ENCODE results near the gene SP110. TPM values are rescaled to one million over a fixed set of nuclear protein-coding genes. Genes with fewer than 3 reads are reported as not detected.

Gene SP110
- total RNA-seq, 1 experiment from 2014 or later = 11.9 TPM

DNA sequence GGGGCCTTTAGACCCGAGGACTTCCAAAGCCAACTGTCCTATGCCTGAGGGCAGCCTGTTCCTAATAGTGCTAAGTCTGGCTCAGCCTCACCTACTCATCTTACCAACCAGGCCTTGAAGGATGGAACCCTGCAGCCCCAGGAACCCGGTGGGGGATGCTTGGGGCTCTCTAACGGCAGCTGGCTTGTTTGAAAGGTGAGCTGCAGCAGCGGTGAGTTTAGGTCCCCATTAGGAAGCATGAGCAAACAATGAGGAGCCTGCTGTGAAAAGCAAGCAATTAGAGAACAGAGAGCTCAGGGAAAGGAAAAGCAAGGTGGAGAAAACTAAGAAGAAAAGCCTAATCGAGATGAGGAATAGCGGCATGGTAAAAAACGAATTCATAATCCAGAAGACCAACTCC is 39.9 kb downstream of the SP110 start:
- no peak overlapping the region for H3K4me3 Mint-ChIP-seq (ENCODE audit: unreplicated experiment)
- no peaks in the 10 kb centered on the region for H3K9me3 Mint-ChIP-seq (ENCODE audit: unreplicated experiment)
- TF ChIP-seq, protein P1, sequence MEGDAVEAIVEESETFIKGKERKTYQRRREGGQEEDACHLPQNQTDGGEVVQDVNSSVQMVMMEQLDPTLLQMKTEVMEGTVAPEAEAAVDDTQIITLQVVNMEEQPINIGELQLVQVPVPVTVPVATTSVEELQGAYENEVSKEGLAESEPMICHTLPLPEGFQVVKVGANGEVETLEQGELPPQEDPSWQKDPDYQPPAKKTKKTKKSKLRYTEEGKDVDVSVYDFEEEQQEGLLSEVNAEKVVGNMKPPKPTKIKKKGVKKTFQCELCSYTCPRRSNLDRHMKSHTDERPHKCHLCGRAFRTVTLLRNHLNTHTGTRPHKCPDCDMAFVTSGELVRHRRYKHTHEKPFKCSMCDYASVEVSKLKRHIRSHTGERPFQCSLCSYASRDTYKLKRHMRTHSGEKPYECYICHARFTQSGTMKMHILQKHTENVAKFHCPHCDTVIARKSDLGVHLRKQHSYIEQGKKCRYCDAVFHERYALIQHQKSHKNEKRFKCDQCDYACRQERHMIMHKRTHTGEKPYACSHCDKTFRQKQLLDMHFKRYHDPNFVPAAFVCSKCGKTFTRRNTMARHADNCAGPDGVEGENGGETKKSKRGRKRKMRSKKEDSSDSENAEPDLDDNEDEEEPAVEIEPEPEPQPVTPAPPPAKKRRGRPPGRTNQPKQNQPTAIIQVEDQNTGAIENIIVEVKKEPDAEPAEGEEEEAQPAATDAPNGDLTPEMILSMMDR (IDR thresholded peaks at IDR 0.05; ENCODE audit: unreplicated experiment) = no peak
- DNase-seq (ENCODE audit: unreplicated experiment) = no peak
- intact Hi-C loops (cut with micrococcal nuclease) = no loop called here
- ChIA-PET POLR2A (no interaction called here), CTCF (interaction anchor here (0.6 kb wide), 1 partner anchor 68 kb away, joined by 5 read pairs; no protein-coding TSS in a partner anchor)
- H3K4me1 Mint-ChIP-seq (ENCODE audit: insufficient read depth, unreplicated experiment) = no peaks in the 10 kb centered on the region
- H3K27ac Mint-ChIP-seq (ENCODE audit: low read depth, unreplicated experiment) = no peak overlapping the region
- no TSS peak for BruUV-seq (replicated peaks)
- H3K27me3 Mint-ChIP-seq (ENCODE audit: insufficient read depth, unreplicated experiment) = no peaks in the 10 kb centered on the region
- peaks cover 6% of the 10 kb centered on the region for H3K36me3 Mint-ChIP-seq (ENCODE audit: insufficient read depth, unreplicated experiment)

DNA sequence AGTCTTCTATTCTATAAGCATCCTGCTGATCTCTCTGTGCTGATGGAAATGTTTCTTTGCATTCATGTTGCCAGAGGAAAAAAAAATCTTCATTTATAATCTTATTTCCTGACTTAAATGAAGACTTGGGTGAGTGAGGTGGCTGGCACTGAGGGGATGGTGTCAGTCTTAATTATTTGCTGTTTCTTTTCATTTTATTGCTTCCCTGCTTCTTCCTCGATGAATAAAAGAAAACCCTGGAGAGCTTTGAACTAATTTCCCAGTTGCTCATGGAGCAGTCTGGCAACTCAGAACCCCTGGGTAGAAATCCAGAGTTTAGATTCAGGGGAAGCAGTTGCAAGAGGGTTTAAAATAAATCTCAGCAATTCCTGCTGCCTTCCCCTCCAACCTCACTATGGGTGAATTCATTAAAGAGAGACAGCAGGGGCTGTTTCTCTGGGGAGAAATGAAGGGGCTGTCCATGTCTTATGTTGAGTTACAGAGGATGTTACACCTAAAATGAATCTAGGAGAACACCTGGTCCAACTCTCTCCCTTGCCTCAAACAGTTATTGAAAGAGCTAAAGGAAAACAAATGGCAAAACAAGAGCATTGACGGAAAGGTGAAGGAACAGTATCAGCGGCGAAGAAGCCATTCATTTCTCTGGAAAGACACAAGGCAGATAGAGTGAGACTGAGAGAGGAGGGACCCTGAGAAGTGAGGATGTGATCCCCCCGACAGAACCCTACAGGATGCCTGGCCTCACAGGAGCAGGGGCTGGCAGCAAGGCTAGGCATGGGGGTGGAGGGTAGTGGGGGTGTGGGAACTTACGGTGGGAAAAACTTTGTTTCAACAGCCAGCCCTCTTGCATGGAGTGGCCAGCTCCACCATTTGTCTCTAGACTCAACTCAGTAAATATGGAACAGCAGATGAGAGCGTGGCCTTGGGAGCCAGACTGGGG is 41.0 kb downstream of the SP110 start:
- Mint-ChIP-seq H3K27me3 (ENCODE audit: insufficient read depth, unreplicated experiment) (no peaks in the 10 kb centered on the region), H3K9me3 (ENCODE audit: unreplicated experiment) (no peaks in the 10 kb centered on the region), H3K36me3 (ENCODE audit: insufficient read depth, unreplicated experiment) (peaks cover 11% of the 10 kb centered on the region), H3K4me1 (ENCODE audit: insufficient read depth, unreplicated experiment) (no peaks in the 10 kb centered on the region), H3K4me3 (ENCODE audit: unreplicated experiment) (no peak overlapping the region), H3K27ac (ENCODE audit: low read depth, unreplicated experiment) (no peak overlapping the region)
- TF ChIP-seq, protein P1 (IDR thresholded peaks at IDR 0.05; ENCODE audit: unreplicated experiment) = no peak
- intact Hi-C loops (cut with micrococcal nuclease) = no loop called here
- no peak for DNase-seq (ENCODE audit: unreplicated experiment)
- ChIA-PET POLR2A (no interaction called here), CTCF (interaction anchor here (0.6 to 0.7 kb wide), 2 partner anchors 69 to 229 kb away, joined by 3 to 5 read pairs; no protein-coding TSS in a partner anchor)
- no TSS peak for BruUV-seq (replicated peaks)

DNA sequence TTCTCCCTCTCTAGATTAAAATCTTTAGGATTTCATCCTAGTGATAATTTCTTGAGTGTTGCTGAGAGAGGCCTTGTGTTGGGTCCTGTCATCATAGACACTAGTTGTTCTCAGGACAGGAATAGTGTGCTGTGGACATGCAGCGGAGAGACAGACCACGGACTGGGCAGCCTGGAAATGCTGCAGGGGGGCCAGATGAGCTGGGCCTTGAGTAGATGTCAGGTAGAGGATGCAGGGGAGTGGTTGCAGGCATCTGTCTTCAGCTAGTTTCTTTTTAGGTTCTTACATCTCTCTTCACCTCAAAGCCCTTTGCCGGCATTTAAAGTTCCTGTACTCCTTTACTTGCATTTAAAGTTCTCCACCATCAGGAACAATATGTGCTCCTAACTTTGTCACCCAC is 42.8 kb downstream of the SP110 start:
- peaks cover 11% of the 10 kb centered on the region for H3K36me3 Mint-ChIP-seq (ENCODE audit: insufficient read depth, unreplicated experiment)
- H3K4me1 Mint-ChIP-seq (ENCODE audit: insufficient read depth, unreplicated experiment) = no peaks in the 10 kb centered on the region
- no peak overlapping the region for H3K27ac Mint-ChIP-seq (ENCODE audit: low read depth, unreplicated experiment)
- TF ChIP-seq, protein P1 (IDR thresholded peaks at IDR 0.05; ENCODE audit: unreplicated experiment) = no peak
- no peak overlapping the region for H3K4me3 Mint-ChIP-seq (ENCODE audit: unreplicated experiment)
- intact Hi-C loops (cut with micrococcal nuclease) = no loop called here
- no peaks in the 10 kb centered on the region for H3K27me3 Mint-ChIP-seq (ENCODE audit: insufficient read depth, unreplicated experiment)
- ChIA-PET POLR2A (no interaction called here), CTCF (interaction anchor here (0.7 kb wide), 1 partner anchor 17 kb away, joined by 4 read pairs; no protein-coding TSS in a partner anchor)
- DNase-seq (ENCODE audit: unreplicated experiment) = no peak
- no TSS peak for BruUV-seq (replicated peaks)
- H3K9me3 Mint-ChIP-seq (ENCODE audit: unreplicated experiment) = no peaks in the 10 kb centered on the region

DNA sequence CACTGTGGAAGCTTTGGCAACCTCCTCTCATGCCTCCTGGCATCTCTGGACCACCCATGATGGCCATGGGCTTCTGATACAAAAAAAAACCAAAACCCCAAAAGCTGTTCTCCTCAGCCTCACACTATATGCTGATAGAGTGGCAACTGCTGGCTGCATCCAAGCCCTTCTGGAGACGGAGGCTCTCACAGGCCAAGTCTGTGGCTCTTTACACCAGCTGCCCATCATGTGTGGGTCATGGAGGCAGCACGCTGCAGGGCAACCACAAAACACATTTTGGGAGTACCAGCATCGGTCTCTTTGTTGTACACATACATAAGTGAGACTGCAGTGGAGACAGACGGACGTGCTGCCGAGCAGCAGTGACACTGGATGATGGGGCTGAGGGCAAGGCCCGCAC is 45.3 kb downstream of the SP110 start:
- ChIA-PET POLR2A (no interaction called here), CTCF (interaction anchor here (0.7 to 1.1 kb wide), 4 partner anchors 9 to 870 kb away, joined by 3 to 4 read pairs (median 4); no protein-coding TSS in a partner anchor)
- H3K36me3 Mint-ChIP-seq (ENCODE audit: insufficient read depth, unreplicated experiment) = peaks cover 5% of the 10 kb centered on the region
- H3K27me3 Mint-ChIP-seq (ENCODE audit: insufficient read depth, unreplicated experiment) = no peaks in the 10 kb centered on the region
- TF ChIP-seq, protein P1 (IDR thresholded peaks at IDR 0.05; ENCODE audit: unreplicated experiment) = no peak
- H3K9me3 Mint-ChIP-seq (ENCODE audit: unreplicated experiment) = no peaks in the 10 kb centered on the region
- BruUV-seq (replicated peaks) = no TSS peak
- no peak for DNase-seq (ENCODE audit: unreplicated experiment)
- no peaks in the 10 kb centered on the region for H3K4me1 Mint-ChIP-seq (ENCODE audit: insufficient read depth, unreplicated experiment)
- intact Hi-C loops (cut with micrococcal nuclease) = no loop called here
- no peak overlapping the region for H3K27ac Mint-ChIP-seq (ENCODE audit: low read depth, unreplicated experiment)
- H3K4me3 Mint-ChIP-seq (ENCODE audit: unreplicated experiment) = no peak overlapping the region

All from MCF 10A (cell line).